HCT116 (cell line): Measurements from ENCODE around the gene S100A13. TPM values are rescaled to one million over a fixed set of nuclear protein-coding genes. Genes with fewer than 3 reads are reported as not detected.

Experiments used
- ATAC-seq: fragments of 200-7000 bp; cut with Tn5 transposase; 2 replicates; pipeline ENCODE4 v1.9.1; 2020; ENCODE audit warnings: mild to moderate bottlenecking, moderate library complexity
- BruUV-seq: library from RNA; stranded (reverse); fragments of 400-500 nt; replicated peaks from 2 replicates; lab custom pipeline; 2021; lab: Mats Ljungman, UMichigan
- CTCF ChIA-PET: fragments of 300-600 bp; sonication (Branson Sonifier 250); formaldehyde crosslinking; loops from one replicate; lab custom pipeline; 2021; ENCODE audit warnings: antibody characterized with exemption; lab: Charles Lee
- POLR2A ChIA-PET: fragments of 300-600, 350-600 bp; sonication (Branson Sonifier 250); formaldehyde crosslinking; loops from one replicate; lab custom pipeline; 2021; ENCODE audit warnings: antibody characterized with exemption; lab: Charles Lee
- RAD21 ChIA-PET, 2 experiments: fragments of 300-600 bp; sonication (Branson Sonifier 250); formaldehyde crosslinking; loops; one replicate each; lab custom pipeline; 2023; ENCODE audit warnings: low total read pairs in 2 of 2; ENCODE audit not compliant: uncharacterized antibody in 2 of 2, unreplicated experiment in 2 of 2, low non-redundant PET in 1 of 2; lab: Charles Lee
- DNase-seq: peaks from one replicate; pipeline ENCODE4 v3.0.0-alpha.2; 2010; ENCODE audit warnings: low read depth, low spot score
- H2AFZ ChIP-seq: fragments of 200-600 bp; shearing (Covaris generic), sonication (generic); 2 replicates; pipeline ENCODE4 v1.6.1; 2017; ENCODE audit warnings: low read depth, mixed run types, mixed read lengths, antibody characterized with exemption, low read length; ENCODE audit not compliant: poor library complexity, severe bottlenecking
- H3K27ac ChIP-seq: 2 replicates; pipeline ENCODE4 v1.5.1; 2012; ENCODE audit warnings: low read depth, low read length
- H3K27me3 ChIP-seq: fragments of 200-600 bp; sonication (generic); 2 replicates; pipeline ENCODE4 v1.6.1; 2016; ENCODE audit warnings: mixed run types, low read length, mixed read lengths; ENCODE audit not compliant: insufficient read depth
- H3K36me3 ChIP-seq, 2 experiments: fragments of 200-500 bp in 1 of 2; fragments of 200-600 bp in 1 of 2; sonication (Bioruptor generic) in 1 of 2; sonication (generic) in 1 of 2; 2 replicates each; pipeline versions ENCODE4 v1.5.1 to v1.6.1; 2014 to 2016; ENCODE audit warnings: low read length in 2 of 2, inconsistent platforms in 1 of 2, mixed read lengths in 1 of 2, mixed run types in 1 of 2; ENCODE audit not compliant: insufficient read depth in 2 of 2, control insufficient read depth in 1 of 2
- H3K4me1 ChIP-seq, 2 experiments: fragments of 200-600 bp in 1 of 2; sonication (generic) in 1 of 2; 2 replicates each; pipeline versions ENCODE4 v1.5.1 to v1.6.1; 2012 to 2017; ENCODE audit warnings: low read length in 2 of 2, inconsistent platforms in 1 of 2, mild to moderate bottlenecking in 1 of 2, mixed read lengths in 1 of 2, mixed run types in 1 of 2, moderate library complexity in 1 of 2; ENCODE audit not compliant: insufficient read depth in 2 of 2, control insufficient read depth in 1 of 2
- H3K4me2 ChIP-seq: fragments of 200-600 bp; sonication (generic); 2 replicates; pipeline ENCODE4 v1.6.1; 2017; ENCODE audit warnings: mixed run types, low read length, mixed read lengths
- H3K4me3 ChIP-seq, 2 experiments: fragments of 200-600 bp in 1 of 2; sonication (generic) in 1 of 2; replicated peaks in 1 of 2; 2 replicates each; pipeline ENCODE4 v1.5.1; 2011 to 2016; ENCODE audit warnings: low read length in 2 of 2, control low read depth in 1 of 2, low read depth in 1 of 2, mild to moderate bottlenecking in 1 of 2, mixed read lengths in 1 of 2, mixed run types in 1 of 2
- H3K79me2 ChIP-seq: fragments of 200-600 bp; sonication (generic); 2 replicates; pipeline ENCODE4 v1.6.1; 2017; ENCODE audit warnings: mild to moderate bottlenecking, mixed run types, low read length, moderate library complexity, mixed read lengths; ENCODE audit not compliant: insufficient read depth
- H3K9ac ChIP-seq: fragments of 200-600 bp; sonication (generic); 2 replicates; pipeline ENCODE4 v1.6.1; 2016; ENCODE audit warnings: low read length, mixed read lengths
- H3K9me2 ChIP-seq: fragments of 200-600 bp; sonication (generic), shearing (Covaris generic); 2 replicates; pipeline ENCODE4 v1.6.1; 2017; ENCODE audit warnings: mixed run types, mild to moderate bottlenecking, moderate library complexity; ENCODE audit not compliant: insufficient read depth
- H3K9me3 ChIP-seq, 2 experiments: fragments of 200-500 bp in 1 of 2; fragments of 200-600 bp in 1 of 2; sonication (Bioruptor generic) in 1 of 2; sonication (generic) in 1 of 2; 2 replicates each; pipeline ENCODE4 v1.6.1; 2014 to 2017; ENCODE audit warnings: low read length in 2 of 2, mixed read lengths in 2 of 2, inconsistent platforms in 1 of 2, low read depth in 1 of 2, mild to moderate bottlenecking in 1 of 2, mixed run types in 1 of 2, moderate library complexity in 1 of 2; ENCODE audit not compliant: control insufficient read depth in 1 of 2, insufficient read depth in 1 of 2
- H4K20me1 ChIP-seq: fragments of 200-600 bp; sonication (generic), shearing (Covaris generic); 2 replicates; pipeline ENCODE4 v1.6.1; 2017; ENCODE audit warnings: mixed run types, mild to moderate bottlenecking, moderate library complexity; ENCODE audit not compliant: insufficient read depth
- POLR2AphosphoS5 ChIP-seq: IDR thresholded peaks from 2 replicates; pipeline ENCODE4 v1.6.1; 2011; ENCODE audit warnings: mild to moderate bottlenecking, low read depth, low read length, moderate library complexity
- intact Hi-C: fragments of 100-400 bp; cut with micrococcal nuclease; formaldehyde crosslinking; loops from 2 replicates; pipeline ENCODE4 v1.10.0; 2022
- total RNA-seq: library from RNA; stranded (reverse); gene quantifications from one replicate; pipeline ENCODE4 v1.2.1, GENCODE V29; 2021; ENCODE audit not compliant: unreplicated experiment
- TF ChIP-seq, protein P1 (sequence below): IDR thresholded peaks from 2 replicates; pipeline ENCODE4 v1.6.1; 2011; ENCODE audit warnings: mild to moderate bottlenecking, low read length, moderate library complexity; ENCODE audit not compliant: insufficient replicate concordance; ENCODE audit errors: extremely low read depth
- TF ChIP-seq, protein P2 (sequence below), 3 experiments: fragments of 200-600 bp in 1 of 3; sonication (generic) in 1 of 3; IDR thresholded peaks in 2 of 3; conservative IDR thresholded peaks in 1 of 3; 2 replicates each; pipeline ENCODE4 v1.5.1; 2012 to 2017; ENCODE audit warnings: low read depth in 2 of 3, low read length in 2 of 3, antibody characterized with exemption in 1 of 3, borderline replicate concordance in 1 of 3, control low read depth in 1 of 3, mild to moderate bottlenecking in 1 of 3, mixed read lengths in 1 of 3, mixed run types in 1 of 3, moderate library complexity in 1 of 3; ENCODE audit not compliant: insufficient read depth in 1 of 3

S100A13 gene
- total RNA-seq, 1 experiment from 2014 or later: 143 TPM

DNA sequence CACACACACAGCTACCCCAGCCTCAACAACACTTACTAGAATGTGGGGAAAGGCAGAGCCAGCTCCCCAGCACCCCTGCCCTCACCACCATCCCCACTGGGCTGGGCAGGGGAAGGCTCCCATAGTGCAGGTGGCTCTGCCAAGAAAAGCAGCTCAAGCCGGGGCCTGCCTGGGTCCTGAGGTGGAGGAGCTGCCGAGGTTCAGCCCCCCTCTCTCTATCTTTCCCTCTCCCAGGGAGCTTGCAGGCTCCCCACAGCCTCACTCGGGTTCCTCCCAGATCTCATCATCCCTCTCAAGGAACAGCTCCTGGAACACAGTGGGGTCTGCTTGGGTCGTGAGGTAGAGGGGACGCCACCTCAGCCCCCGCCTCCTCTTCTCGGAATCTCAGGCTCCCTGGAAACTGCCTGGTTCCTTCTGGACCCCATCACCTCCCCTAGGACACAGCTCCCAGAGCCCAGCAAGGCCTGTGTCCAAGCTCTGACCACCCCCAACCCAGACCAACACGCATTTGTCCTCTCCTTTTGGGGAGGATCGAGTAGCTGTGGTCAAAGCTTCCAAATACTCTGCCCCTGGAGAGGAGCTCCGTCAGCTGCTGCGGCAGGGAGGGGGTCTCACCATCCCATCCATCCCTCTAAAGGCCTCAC, 15.1 kb downstream of the S100A13 start (continued):
- TF ChIP-seq, protein P1, sequence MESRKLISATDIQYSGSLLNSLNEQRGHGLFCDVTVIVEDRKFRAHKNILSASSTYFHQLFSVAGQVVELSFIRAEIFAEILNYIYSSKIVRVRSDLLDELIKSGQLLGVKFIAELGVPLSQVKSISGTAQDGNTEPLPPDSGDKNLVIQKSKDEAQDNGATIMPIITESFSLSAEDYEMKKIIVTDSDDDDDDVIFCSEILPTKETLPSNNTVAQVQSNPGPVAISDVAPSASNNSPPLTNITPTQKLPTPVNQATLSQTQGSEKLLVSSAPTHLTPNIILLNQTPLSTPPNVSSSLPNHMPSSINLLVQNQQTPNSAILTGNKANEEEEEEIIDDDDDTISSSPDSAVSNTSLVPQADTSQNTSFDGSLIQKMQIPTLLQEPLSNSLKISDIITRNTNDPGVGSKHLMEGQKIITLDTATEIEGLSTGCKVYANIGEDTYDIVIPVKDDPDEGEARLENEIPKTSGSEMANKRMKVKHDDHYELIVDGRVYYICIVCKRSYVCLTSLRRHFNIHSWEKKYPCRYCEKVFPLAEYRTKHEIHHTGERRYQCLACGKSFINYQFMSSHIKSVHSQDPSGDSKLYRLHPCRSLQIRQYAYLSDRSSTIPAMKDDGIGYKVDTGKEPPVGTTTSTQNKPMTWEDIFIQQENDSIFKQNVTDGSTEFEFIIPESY: no peak

DNA sequence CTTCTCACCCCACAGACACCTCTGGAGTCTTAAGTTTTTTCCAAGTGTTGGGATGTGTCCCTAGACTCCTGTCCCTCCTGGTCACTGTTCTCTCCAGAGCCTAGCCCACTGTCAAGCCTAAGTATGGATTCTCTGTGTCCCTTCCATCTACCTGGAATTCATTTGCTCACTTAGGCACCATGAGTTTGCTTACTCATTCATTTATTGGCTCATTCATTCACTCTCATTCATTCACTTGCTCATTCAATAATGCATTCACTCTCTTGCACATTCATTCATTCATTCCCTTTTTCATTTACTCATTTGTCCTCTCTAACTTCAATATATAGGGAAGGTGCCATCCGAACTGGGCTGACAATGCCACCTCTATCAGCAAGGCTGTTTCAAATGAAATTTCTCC, 15.9 kb downstream of the S100A13 start:
- Histone ChIP-seq H3K9ac (peak overlapping the region; percentile 93), H3K4me2 (peak overlapping the region; percentile 88), H3K9me3 (no peaks in the 10 kb centered on the region), H2AFZ (no peak overlapping the region), H3K27ac (peak overlapping the region; percentile 72), H3K4me1 (peaks cover 62 to 88% of the 10 kb centered on the region in 2 experiments), H3K4me3 (peak overlapping the region; percentile 88 to 92), H3K36me3 (peaks cover 3 to 14% of the 10 kb centered on the region in 2 experiments; a peak in 3 of 4 replicates), H4K20me1 (no peaks in the 10 kb centered on the region), H3K27me3 (no peaks in the 10 kb centered on the region), H3K79me2 (peaks cover 78% of the 10 kb centered on the region), H3K9me2 (no peaks in the 10 kb centered on the region)
- CTCF ChIA-PET: interaction anchor here (1.3 kb wide), 1 partner anchor 100 kb away, joined by 8 read pairs; no protein-coding TSS in a partner anchor
- TSS peak; percentile 68 for BruUV-seq
- 0 out of 2 replicates have a peak, but pooled peaks have one; percentile 13 for TF ChIP-seq POLR2AphosphoS5
- TF ChIP-seq, protein P2, sequence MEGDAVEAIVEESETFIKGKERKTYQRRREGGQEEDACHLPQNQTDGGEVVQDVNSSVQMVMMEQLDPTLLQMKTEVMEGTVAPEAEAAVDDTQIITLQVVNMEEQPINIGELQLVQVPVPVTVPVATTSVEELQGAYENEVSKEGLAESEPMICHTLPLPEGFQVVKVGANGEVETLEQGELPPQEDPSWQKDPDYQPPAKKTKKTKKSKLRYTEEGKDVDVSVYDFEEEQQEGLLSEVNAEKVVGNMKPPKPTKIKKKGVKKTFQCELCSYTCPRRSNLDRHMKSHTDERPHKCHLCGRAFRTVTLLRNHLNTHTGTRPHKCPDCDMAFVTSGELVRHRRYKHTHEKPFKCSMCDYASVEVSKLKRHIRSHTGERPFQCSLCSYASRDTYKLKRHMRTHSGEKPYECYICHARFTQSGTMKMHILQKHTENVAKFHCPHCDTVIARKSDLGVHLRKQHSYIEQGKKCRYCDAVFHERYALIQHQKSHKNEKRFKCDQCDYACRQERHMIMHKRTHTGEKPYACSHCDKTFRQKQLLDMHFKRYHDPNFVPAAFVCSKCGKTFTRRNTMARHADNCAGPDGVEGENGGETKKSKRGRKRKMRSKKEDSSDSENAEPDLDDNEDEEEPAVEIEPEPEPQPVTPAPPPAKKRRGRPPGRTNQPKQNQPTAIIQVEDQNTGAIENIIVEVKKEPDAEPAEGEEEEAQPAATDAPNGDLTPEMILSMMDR (IDR thresholded peaks at IDR 0.05 in 2 of 3, conservative IDR thresholded peaks at IDR 0.05 in 1 of 3; ENCODE audit: borderline replicate concordance in 1 of 3, insufficient read depth in 1 of 3, low read depth in 2 of 3, low read length in 2 of 3): no peak
- DNase-seq (no peak), ATAC-seq (no peak)
- RAD21 ChIA-PET: interaction anchor here in 1 of 2 experiments (0.7 kb wide), 1 partner anchor 95 kb away, joined by 3 read pairs; no protein-coding TSS in a partner anchor
- POLR2A ChIA-PET: interaction anchor here (2.0 to 9.1 kb wide), 5 partner anchors 15 to 77 kb away, joined by 14 to 172 read pairs (median 31); partner anchors contain the start of genes CHTOP, S100A1, S100A13 and S100A6
- intact Hi-C loops: loop anchor here (5.0 kb wide), 1 partner anchor 79 kb away; no protein-coding TSS in a partner anchor
